Body of pancreas (tissue), 4 donors: Measurements from ENCODE around the gene EYA2. TPM values are rescaled to one million over a fixed set of nuclear protein-coding genes. Genes with fewer than 3 reads are reported as not detected.

Experiments
- ATAC-seq: fragments of 150-250 bp; one replicate; pipeline ENCODE4 v1.9.1; 2016
- DNase-seq, 4 donors: peaks; one replicate each; pipeline ENCODE4 v3.0.0-alpha.2; 2019
- H3K27ac ChIP-seq, 4 donors: fragments of 200-600 bp; sonication (generic); 1 replicate in 3 of 4; 2 replicates in 1 of 4; pipeline versions ENCODE4 v1.5.1 to v1.6.1; 2016 to 2019; ENCODE audit warnings: mild to moderate bottlenecking in 1 of 4, mixed read lengths in 1 of 4, moderate library complexity in 1 of 4
- H3K27me3 ChIP-seq, 2 donors: fragments of 200-600 bp; sonication (generic); one replicate each; pipeline ENCODE4 v1.6.0; 2016; ENCODE audit warnings: mild to moderate bottlenecking in 1 of 2
- H3K36me3 ChIP-seq, 2 donors: fragments of 200-600 bp; sonication (generic); replicated peaks in 1 of 2; 2 replicates each; pipeline ENCODE4 v1.5.1; 2016; ENCODE audit warnings: low read depth in 2 of 2; ENCODE audit not compliant: insufficient read depth in 1 of 2
- H3K4me1 ChIP-seq: fragments of 200-600 bp; sonication (generic); one replicate; pipeline ENCODE4 v1.6.0; 2016
- H3K4me3 ChIP-seq, 2 donors: fragments of 200-600 bp; sonication (generic); 1 replicate in 1 of 2; 2 replicates in 1 of 2; pipeline ENCODE4 v1.5.1; 2016 to 2019
- H3K9me3 ChIP-seq, 3 donors: fragments of 200-600 bp; sonication (generic); 1 replicate in 2 of 3; 2 replicates in 1 of 3; pipeline ENCODE4 v1.5.1; 2016
- POLR2A ChIP-seq, 3 donors: fragments of 450-650 bp; IDR thresholded peaks; one replicate each; pipeline ENCODE4 v1.6.1; 2016; ENCODE audit warnings: antibody characterized with exemption in 3 of 3, mild to moderate bottlenecking in 2 of 3
- WGBS, 2 donors: methylation state at CpG; one replicate each; pipeline ENCODE4 v1.1.5; 2017; 5-methylcytosine and 5-hydroxymethylcytosine counted together
- intact Hi-C: fragments of 100-400 bp; cut with DNase I; formaldehyde crosslinking; loops from one replicate; pipeline ENCODE4 v1.15.1; 2023
- total RNA-seq, 2 donors: library from RNA; depleted of rRNA; stranded (reverse); fragments of >200 nt; gene quantifications; one replicate each; pipeline ENCODE4 v1.1.0, GENCODE V29; 2016
- TF ChIP-seq, protein P1 (sequence below), 7 experiments: fragments of 450-650 bp in 4 of 7; fragments of 200-600 bp in 3 of 7; sonication (generic) in 3 of 7; IDR thresholded peaks; one replicate each; pipeline ENCODE4 v1.5.1; 2016 to 2019; ENCODE audit warnings: antibody characterized with exemption in 7 of 7

Gene EYA2
- total RNA-seq, 2 donors from 2014 or later, result 0.52 to 3.6 TPM

DNA sequence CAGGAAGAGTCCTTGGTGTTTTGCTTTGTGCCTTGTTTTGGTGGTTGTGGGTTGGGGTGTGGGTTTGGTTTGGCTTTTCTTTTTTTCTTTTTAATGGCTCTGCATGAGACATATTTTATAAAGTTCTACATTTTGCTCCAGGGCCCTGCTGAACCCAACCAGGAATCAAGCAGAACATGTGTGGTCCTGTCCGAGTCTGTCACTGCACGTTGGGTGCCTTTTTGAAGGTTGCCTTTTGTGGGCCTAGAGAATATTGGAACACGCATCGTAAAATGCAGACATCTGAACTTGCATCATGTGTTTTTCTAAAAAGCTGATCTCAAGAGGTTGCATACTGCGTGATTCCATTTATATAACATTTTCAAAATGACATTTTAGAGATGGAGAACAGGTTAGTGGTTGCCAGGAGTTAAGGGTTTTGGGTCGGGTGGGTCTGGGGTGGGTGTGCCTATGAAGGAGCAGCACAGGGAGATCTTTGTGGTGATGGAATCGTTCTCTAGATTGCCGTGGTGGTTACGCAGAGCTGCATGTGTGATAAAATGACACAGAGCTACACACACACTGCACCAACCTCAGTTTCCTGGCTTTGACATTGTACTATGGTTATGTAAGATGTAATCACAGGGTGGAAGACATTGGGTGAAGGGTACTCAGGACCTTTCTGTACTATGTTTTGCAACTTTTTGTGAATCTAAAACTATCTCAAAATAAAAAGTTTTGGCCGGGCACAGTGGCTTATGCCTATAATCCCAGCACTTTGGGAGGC, 80.2 kb downstream of the EYA2 start:
- TF ChIP-seq, protein P1, sequence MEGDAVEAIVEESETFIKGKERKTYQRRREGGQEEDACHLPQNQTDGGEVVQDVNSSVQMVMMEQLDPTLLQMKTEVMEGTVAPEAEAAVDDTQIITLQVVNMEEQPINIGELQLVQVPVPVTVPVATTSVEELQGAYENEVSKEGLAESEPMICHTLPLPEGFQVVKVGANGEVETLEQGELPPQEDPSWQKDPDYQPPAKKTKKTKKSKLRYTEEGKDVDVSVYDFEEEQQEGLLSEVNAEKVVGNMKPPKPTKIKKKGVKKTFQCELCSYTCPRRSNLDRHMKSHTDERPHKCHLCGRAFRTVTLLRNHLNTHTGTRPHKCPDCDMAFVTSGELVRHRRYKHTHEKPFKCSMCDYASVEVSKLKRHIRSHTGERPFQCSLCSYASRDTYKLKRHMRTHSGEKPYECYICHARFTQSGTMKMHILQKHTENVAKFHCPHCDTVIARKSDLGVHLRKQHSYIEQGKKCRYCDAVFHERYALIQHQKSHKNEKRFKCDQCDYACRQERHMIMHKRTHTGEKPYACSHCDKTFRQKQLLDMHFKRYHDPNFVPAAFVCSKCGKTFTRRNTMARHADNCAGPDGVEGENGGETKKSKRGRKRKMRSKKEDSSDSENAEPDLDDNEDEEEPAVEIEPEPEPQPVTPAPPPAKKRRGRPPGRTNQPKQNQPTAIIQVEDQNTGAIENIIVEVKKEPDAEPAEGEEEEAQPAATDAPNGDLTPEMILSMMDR (IDR thresholded peaks at IDR 0.05), result no peak
- no peak for TF ChIP-seq POLR2A (IDR thresholded peaks at IDR 0.05)
- Histone ChIP-seq H3K27me3 (no peaks in the 10 kb centered on the region), H3K27ac (no peak overlapping the region), H3K4me3 (no peak overlapping the region), H3K36me3 (no peaks in the 10 kb centered on the region), H3K4me1 (peaks cover 9% of the 10 kb centered on the region), H3K9me3 (no peaks in the 10 kb centered on the region)
- 72 to 84% methylated on average over 10 of the region's 10 CpGs for WGBS, 2 donors
- DNase-seq, result no peak
- no peak for ATAC-seq
- intact Hi-C loops, result no loop called here

DNA sequence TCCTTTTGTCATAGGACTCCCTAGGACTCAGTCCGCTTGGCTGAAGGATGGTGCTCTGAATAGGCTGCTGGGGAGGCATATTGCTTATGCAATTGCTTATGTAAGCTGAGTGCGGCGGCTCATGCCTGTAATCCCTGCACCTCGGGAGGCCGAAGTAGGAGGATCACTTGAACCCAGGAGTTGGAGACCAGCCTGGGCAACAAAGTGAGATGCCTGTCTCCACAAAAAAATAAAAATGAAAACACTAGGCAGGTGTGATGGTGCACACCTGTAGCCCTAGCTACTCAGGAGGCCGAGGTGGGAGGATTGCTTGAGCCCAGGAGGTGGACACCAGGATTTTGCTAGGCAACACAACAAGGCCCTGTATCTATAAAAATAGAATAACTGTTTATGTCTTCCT, 81.3 kb downstream of the EYA2 start:
- H3K27me3 ChIP-seq, result no peaks in the 10 kb centered on the region
- no peaks in the 10 kb centered on the region for H3K36me3 ChIP-seq
- DNase-seq, result no peak
- TF ChIP-seq, protein P1 (IDR thresholded peaks at IDR 0.05), result no peak
- TF ChIP-seq POLR2A (IDR thresholded peaks at IDR 0.05), result no peak
- intact Hi-C loops, result no loop called here
- H3K4me1 ChIP-seq, result peaks cover 9% of the 10 kb centered on the region
- no peak for ATAC-seq
- 81 to 86% methylated on average over 6 of the region's 6 CpGs for WGBS, 2 donors
- H3K4me3 ChIP-seq, result no peak overlapping the region
- H3K27ac ChIP-seq, result no peak overlapping the region
- H3K9me3 ChIP-seq, result no peaks in the 10 kb centered on the region

DNA sequence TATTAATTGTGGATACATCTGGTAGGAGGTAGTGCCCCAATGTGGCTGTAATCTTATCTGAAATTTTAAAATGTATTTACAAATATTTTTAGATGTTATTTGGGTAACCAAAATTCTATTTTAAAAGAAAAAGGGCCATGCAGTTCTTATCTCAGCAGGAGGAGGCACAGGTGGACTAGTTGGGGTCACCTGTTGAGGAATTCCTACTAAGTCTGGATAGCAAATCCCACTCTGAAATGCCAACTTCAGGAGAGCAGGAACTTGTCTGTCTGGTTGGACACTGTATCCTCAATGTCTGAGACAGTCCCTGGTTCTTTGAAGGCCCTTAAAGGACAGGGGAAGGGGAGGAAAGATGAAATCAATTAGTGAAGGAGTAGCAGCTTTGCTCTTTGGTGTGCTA, 82.6 kb downstream of the EYA2 start:
- no peak overlapping the region for H3K4me3 ChIP-seq
- DNase-seq, result no peak
- H3K36me3 ChIP-seq, result no peaks in the 10 kb centered on the region
- no peaks in the 10 kb centered on the region for H3K27me3 ChIP-seq
- no peaks in the 10 kb centered on the region for H3K9me3 ChIP-seq
- H3K27ac ChIP-seq, result no peak overlapping the region
- peaks cover 9% of the 10 kb centered on the region for H3K4me1 ChIP-seq
- TF ChIP-seq, protein P1 (IDR thresholded peaks at IDR 0.05), result no peak
- TF ChIP-seq POLR2A (IDR thresholded peaks at IDR 0.05), result no peak
- no peak for ATAC-seq
- intact Hi-C loops, result no loop called here

DNA sequence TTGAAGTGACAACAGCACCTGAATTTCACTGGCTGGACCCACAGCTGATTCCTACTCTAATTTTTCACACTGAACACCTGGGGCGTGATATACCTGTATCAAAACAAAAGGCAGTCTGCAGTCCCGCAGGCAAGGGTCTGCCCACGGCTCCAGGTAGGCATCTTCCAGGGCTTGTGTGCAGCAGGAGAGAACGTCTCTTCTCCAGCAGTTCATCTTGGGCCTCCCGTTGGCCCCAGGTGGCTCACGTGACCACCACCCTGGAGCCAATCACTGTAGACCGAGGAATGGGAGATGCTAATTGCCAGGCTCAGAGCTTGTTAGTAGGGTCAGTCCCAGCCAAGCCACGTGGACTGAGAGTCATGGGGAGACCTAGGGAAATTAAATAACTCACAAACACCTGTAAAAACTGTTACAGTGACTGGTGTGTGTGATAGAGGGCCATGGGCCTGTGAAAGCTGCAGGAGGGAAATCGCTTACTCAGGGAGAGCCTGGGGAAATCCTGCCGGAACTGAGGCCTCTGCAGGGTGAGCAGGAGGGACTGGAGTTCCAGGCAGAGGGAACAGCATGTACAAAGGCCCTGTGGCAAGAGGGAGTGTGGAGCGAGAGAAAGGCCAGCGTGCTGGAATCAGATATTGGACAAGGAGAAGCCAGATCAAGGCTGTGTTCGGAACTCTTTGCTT, 83.4 kb downstream of the EYA2 start:
- DNase-seq (no peak), ATAC-seq (no peak)
- no peak for TF ChIP-seq POLR2A (IDR thresholded peaks at IDR 0.05)
- TF ChIP-seq, protein P1 (IDR thresholded peaks at IDR 0.05), result no peak
- peaks cover 9% of the 10 kb centered on the region for H3K4me1 ChIP-seq
- H3K27ac ChIP-seq, result no peak overlapping the region
- H3K27me3 ChIP-seq, result no peaks in the 10 kb centered on the region
- no peak overlapping the region for H3K4me3 ChIP-seq
- 79 to 83% methylated on average over 12 to 13 of the region's 13 CpGs for WGBS, 2 donors
- no peaks in the 10 kb centered on the region for H3K9me3 ChIP-seq
- no peaks in the 10 kb centered on the region for H3K36me3 ChIP-seq
- intact Hi-C loops, result no loop called here
